Measurements from ENCODE around the gene CDH23. TPM values are rescaled to one million over a fixed set of nuclear protein-coding genes. Genes with fewer than 3 reads are reported as not detected.

Gene CDH23
- polyA plus RNA-seq, 1 donor from 2014 or later = 6.6 TPM

- Histone ChIP-seq H3K9me3 (ENCODE audit: low read length) (no peaks in the 10 kb centered on the region), H2AFZ (ENCODE audit: low read depth, low read length) (no peak overlapping the region), H3K4me3 (ENCODE audit: low read length) (no peak overlapping the region), H3K36me3 (ENCODE audit: insufficient read depth, low read length) (no peaks in the 10 kb centered on the region), H3K79me2 (replicated peaks; ENCODE audit: insufficient read depth, low read length) (no peaks in the 10 kb centered on the region), H3K9me2 (ENCODE audit: insufficient read depth, low read length) (no peaks in the 10 kb centered on the region), H3F3A (ENCODE audit: insufficient read depth, low read length, poor library complexity, severe bottlenecking) (no peaks in the 10 kb centered on the region), H3K4me2 (ENCODE audit: low read length) (no peak overlapping the region), H3K27ac (ENCODE audit: low read length) (no peak overlapping the region), H3K27me3 (ENCODE audit: insufficient read depth, low read depth, low read length) (no peaks in the 10 kb centered on the region), H4K20me1 (ENCODE audit: insufficient read depth) (no peaks in the 10 kb centered on the region), H3K9ac (ENCODE audit: low read length) (no peak overlapping the region)
- TF ChIP-seq EP300 (conservative IDR thresholded peaks at IDR 0.05; ENCODE audit: poor library complexity, severe bottlenecking) (no peak), RAD21 (conservative IDR thresholded peaks at IDR 0.05) (no peak), POLR2AphosphoS5 (IDR thresholded peaks at IDR 0.05) (no peak), MXI1 (conservative IDR thresholded peaks at IDR 0.05; ENCODE audit: poor library complexity, severe bottlenecking) (no peak), TAF1 (IDR thresholded peaks at IDR 0.05; ENCODE audit: low read depth) (no peak), EZH2 (IDR thresholded peaks at IDR 0.05; ENCODE audit: borderline replicate concordance, insufficient read depth, low read length, poor library complexity, severe bottlenecking) (no peak)
- TF ChIP-seq, protein P1, sequence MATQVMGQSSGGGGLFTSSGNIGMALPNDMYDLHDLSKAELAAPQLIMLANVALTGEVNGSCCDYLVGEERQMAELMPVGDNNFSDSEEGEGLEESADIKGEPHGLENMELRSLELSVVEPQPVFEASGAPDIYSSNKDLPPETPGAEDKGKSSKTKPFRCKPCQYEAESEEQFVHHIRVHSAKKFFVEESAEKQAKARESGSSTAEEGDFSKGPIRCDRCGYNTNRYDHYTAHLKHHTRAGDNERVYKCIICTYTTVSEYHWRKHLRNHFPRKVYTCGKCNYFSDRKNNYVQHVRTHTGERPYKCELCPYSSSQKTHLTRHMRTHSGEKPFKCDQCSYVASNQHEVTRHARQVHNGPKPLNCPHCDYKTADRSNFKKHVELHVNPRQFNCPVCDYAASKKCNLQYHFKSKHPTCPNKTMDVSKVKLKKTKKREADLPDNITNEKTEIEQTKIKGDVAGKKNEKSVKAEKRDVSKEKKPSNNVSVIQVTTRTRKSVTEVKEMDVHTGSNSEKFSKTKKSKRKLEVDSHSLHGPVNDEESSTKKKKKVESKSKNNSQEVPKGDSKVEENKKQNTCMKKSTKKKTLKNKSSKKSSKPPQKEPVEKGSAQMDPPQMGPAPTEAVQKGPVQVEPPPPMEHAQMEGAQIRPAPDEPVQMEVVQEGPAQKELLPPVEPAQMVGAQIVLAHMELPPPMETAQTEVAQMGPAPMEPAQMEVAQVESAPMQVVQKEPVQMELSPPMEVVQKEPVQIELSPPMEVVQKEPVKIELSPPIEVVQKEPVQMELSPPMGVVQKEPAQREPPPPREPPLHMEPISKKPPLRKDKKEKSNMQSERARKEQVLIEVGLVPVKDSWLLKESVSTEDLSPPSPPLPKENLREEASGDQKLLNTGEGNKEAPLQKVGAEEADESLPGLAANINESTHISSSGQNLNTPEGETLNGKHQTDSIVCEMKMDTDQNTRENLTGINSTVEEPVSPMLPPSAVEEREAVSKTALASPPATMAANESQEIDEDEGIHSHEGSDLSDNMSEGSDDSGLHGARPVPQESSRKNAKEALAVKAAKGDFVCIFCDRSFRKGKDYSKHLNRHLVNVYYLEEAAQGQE (IDR thresholded peaks at IDR 0.05; ENCODE audit: borderline replicate concordance) = no peak
- TF ChIP-seq, protein P2, sequence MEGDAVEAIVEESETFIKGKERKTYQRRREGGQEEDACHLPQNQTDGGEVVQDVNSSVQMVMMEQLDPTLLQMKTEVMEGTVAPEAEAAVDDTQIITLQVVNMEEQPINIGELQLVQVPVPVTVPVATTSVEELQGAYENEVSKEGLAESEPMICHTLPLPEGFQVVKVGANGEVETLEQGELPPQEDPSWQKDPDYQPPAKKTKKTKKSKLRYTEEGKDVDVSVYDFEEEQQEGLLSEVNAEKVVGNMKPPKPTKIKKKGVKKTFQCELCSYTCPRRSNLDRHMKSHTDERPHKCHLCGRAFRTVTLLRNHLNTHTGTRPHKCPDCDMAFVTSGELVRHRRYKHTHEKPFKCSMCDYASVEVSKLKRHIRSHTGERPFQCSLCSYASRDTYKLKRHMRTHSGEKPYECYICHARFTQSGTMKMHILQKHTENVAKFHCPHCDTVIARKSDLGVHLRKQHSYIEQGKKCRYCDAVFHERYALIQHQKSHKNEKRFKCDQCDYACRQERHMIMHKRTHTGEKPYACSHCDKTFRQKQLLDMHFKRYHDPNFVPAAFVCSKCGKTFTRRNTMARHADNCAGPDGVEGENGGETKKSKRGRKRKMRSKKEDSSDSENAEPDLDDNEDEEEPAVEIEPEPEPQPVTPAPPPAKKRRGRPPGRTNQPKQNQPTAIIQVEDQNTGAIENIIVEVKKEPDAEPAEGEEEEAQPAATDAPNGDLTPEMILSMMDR (IDR thresholded peaks at IDR 0.05; ENCODE audit: poor library complexity, severe bottlenecking) = no peak
These were observed 61.7 kb downstream of the CDH23 start for GRCh38 chr10:71458387-71458786.

DNA sequence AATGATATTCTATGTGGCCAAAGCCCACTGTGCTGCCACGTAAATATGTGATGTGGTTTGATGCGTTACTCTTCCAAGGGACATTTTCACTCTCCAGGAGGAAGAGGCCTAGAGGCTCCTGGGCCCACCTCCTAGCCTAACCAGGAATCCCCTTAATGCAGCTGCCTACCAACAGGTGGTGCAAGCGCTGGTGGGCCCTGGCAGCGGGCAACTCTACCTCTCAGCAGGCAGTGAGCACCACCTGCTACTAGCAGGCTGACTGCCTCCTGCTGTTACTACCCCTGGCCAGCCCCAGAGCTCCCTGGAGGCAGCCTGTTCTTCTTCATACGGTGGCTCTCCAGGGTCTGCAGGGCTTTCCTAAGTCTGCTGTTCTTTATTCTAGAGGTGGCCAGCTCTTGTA is 62.8 kb downstream of the CDH23 start:
- no peak overlapping the region for H3K4me2 ChIP-seq (ENCODE audit: low read length)
- H3K27me3 ChIP-seq (ENCODE audit: insufficient read depth, low read depth, low read length) = no peaks in the 10 kb centered on the region
- no peak overlapping the region for H3K4me3 ChIP-seq (ENCODE audit: low read length)
- TF ChIP-seq, protein P1 (IDR thresholded peaks at IDR 0.05; ENCODE audit: borderline replicate concordance) = no peak
- TF ChIP-seq EZH2 (IDR thresholded peaks at IDR 0.05; ENCODE audit: borderline replicate concordance, insufficient read depth, low read length, poor library complexity, severe bottlenecking) = no peak
- no peak for TF ChIP-seq EP300 (conservative IDR thresholded peaks at IDR 0.05; ENCODE audit: poor library complexity, severe bottlenecking)
- no peak for TF ChIP-seq TAF1 (IDR thresholded peaks at IDR 0.05; ENCODE audit: low read depth)
- TF ChIP-seq, protein P2 (IDR thresholded peaks at IDR 0.05; ENCODE audit: poor library complexity, severe bottlenecking) = no peak
- no peak for TF ChIP-seq RAD21 (conservative IDR thresholded peaks at IDR 0.05)
- no peaks in the 10 kb centered on the region for H4K20me1 ChIP-seq (ENCODE audit: insufficient read depth)
- H3K9me2 ChIP-seq (ENCODE audit: insufficient read depth, low read length) = no peaks in the 10 kb centered on the region
- no peaks in the 10 kb centered on the region for H3K79me2 ChIP-seq (replicated peaks; ENCODE audit: insufficient read depth, low read length)
- no peak overlapping the region for H2AFZ ChIP-seq (ENCODE audit: low read depth, low read length)
- H3K36me3 ChIP-seq (ENCODE audit: insufficient read depth, low read length) = no peaks in the 10 kb centered on the region
- no peaks in the 10 kb centered on the region for H3F3A ChIP-seq (ENCODE audit: insufficient read depth, low read length, poor library complexity, severe bottlenecking)
- H3K27ac ChIP-seq (ENCODE audit: low read length) = no peak overlapping the region
- H3K9me3 ChIP-seq (ENCODE audit: low read length) = no peaks in the 10 kb centered on the region
- no peak overlapping the region for H3K9ac ChIP-seq (ENCODE audit: low read length)

All from neural cell (in vitro differentiated cells).